Stimulated activated CD8-positive, alpha-beta memory T cell treated with anti-CD3 and anti-CD28 coated beads, Interleukin-12 subunit alpha, Interleukin-12 subunit beta, amount 100 ng/mL, for 24 hours (primary cell): ENCODE data around the gene TMEM176A.

Source experiments
- DNase-seq: peaks from one replicate; pipeline ENCODE4 v3.0.0-alpha.2; 2020; ENCODE audit errors: extremely low read depth

TMEM176A gene

DNA sequence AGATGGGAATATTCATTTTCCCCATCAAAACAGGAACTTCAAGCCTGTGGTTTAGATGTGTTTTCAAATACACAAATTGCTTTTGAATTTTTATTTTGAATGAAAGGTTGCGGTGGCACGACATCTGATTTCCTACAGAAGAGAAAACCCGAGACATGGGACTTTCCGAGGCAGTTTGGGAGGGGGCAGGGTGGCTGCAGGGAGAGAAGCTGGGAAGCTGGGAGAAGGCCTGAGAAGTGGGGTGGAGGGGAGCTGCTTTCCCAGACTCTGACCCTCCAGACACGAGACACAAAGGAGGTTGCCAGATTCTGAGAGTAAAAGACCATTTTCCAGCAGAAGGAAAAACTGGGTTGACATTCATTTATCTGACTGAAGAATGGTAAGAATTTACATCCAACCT is 19.6 kb downstream of the TMEM176A start:
- DNase-seq = no peak

DNA sequence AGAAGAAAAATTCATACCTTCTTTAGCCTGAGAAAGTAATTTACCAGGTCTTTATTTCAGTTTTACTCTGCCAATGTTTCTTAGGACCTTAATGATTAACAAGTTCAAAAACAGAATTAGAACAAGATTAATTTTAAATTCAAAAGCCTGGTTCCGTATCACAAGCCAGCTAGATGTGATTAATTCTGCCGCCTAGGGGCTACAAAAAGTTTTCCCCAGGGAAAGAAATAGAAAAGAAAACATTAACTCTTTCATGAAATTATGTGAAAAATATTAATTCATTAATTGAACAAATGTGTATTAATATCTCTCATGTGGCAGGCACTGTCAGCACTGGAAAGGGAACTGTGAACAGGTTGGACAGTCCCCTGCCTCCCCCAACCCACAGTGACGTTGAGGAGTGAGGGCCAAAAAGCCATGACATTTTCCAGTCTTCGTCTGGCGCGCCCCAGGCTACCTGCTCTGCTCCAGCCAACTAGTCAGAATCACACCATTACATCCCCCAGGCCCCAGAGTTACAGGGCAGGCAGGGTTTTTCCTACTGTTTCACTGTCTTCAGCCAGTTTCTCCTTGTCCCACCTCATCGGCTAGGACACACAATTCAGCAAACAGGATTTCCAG is 20.1 kb downstream of the TMEM176A start:
- no peak for DNase-seq

GRCh38 chr7:150823043-150823442 is 22.5 kb downstream of the TMEM176A start:
- DNase-seq = no peak

- no peak for DNase-seq
These were observed 23.0 kb downstream of the TMEM176A start for GRCh38 chr7:150823484-150824126.

- no peak for DNase-seq
These were observed 24.0 kb downstream of the TMEM176A start for GRCh38 chr7:150824379-150825177.

- no peak for DNase-seq
These were observed 25.7 kb downstream of the TMEM176A start for GRCh38 chr7:150826061-150826849.

DNA sequence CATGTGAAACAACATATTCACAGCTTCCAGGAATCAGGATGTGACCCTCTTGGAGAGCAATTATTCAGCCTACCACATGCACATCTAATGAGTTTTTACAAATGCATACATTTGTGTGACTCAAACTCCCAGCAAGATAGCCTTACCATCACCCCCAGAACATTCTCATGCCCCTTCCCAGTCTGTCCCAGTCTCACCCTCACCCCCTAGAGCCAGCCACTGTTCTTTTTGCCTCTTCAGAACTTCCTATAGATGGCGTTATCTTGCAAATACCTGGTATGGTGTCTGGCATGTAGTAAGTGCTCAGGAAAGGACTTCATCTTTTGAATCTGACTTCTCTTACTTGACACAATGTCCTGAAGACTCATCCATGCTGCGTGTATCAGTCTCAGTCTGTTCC is 27.8 kb downstream of the TMEM176A start:
- no peak for DNase-seq

DNA sequence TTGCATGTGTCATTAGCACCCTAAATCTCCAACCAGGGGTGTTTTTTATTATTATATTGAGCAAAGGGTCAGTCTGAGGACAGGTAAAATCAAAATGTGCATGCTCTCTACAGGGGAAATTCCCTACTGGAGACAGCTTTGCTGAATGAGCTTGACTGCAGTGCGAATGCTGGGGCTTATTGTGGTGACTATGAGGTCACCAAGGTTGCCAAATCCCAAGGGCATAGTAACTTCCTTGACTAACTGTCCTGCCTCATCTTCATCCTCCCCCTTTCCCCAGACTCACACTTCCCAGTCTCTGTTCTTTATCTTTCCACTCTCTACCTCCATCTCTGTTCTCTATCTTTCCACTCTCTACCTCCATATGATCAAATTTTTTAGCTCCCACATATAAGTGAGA is 28.9 kb downstream of the TMEM176A start:
- no peak for DNase-seq

DNA sequence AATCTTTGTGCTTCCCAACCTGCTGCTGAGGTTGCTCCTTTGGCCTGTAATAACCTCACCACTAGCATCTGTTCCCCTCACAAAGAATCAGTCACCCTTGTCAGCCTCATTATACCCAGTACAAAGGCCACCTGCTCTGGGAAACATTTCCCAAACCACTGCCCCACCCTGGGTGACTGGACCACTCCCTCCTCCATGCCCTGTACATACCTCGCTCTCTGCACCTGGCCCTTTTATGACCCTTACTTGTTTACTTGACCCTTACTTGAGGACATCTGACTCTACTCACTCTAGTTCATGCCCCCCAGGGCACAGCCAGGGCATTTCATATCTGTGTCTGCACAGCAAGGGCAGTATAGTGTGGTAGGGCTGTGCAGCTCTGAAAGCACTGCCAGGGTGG is 30.4 kb downstream of the TMEM176A start:
- DNase-seq = no peak

DNA sequence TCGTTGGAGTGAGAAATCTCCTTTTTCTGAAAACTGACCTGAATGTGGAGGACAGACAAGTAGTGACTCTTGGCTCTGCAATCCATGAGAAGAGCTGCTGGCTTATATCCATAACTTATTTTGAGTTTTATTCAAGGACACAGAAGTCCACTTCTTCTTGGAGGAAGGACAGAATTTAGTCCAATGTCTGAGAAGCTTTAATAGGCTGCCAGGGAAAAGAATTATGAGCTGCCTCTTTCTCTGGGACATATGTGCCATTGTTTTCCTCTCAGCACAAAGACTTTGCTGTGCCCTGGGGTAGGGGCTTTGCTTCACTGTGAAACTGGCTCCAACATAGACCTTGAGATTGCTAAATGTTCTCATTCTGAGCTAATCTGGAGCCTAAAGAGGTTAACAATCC is 31.3 kb downstream of the TMEM176A start:
- DNase-seq = no peak

- no peak for DNase-seq
These were observed 34.5 kb downstream of the TMEM176A start for GRCh38 chr7:150835019-150835418.

GRCh38 chr7:150835702-150836280 is 35.2 kb downstream of the TMEM176A start:
- no peak for DNase-seq

DNA sequence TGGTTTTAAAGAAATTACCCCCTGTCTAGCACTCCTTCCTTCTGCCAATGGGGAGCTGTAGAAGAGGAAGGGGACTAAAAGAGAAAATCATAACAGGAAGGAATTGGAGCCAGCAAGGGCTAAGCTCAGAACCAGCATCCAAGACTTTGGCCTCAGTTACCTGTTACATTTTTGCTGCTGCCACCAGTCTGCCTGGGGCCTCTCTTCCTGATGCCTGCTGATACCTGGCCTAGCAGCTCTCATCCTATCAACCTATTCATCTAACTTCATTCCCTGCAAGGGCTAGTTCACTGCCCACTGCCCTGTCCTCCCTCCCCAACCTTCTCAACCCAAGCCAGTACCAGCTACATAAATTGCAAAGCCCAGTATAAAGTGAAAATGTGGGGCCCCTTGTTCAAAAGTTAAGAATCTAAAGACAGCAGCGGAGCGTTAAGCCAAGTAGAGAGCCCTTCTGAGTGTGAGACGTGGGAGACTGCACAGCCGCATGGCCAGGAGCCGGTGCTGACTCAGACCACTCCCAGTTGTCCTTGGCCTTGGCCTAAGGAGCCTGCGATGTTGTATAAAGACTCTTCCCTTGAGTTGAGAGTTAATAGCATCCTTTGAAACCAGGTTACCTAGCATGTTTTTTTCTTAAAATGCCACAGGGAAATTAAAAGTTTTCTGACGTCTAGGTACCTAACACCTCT is 38.5 kb downstream of the TMEM176A start:
- DNase-seq = no peak

GRCh38 chr7:150842018-150842417 is 41.4 kb downstream of the TMEM176A start:
- no peak for DNase-seq

DNA sequence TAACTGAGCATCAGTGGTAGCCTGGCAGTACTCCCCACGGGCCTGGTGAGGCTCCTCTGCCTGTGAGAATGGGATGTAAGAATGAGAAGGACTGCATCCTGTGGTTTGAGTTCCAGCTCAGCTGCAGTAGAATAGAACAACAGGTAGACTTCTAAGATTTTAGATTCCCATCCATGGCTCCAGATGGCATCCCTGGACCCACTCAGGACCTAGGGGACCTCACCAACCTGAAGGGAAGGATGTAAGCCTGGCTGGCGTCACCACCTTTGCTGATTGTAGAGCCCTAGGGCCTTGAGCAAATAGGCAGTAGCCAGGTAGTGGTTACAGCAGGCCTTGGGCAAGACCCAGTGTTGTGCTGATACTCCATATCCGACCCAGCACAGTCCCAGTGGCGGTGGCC is 42.1 kb downstream of the TMEM176A start:
- no peak for DNase-seq

- DNase-seq = no peak
These were observed 44.9 kb downstream of the TMEM176A start for GRCh38 chr7:150845421-150845861.

DNA sequence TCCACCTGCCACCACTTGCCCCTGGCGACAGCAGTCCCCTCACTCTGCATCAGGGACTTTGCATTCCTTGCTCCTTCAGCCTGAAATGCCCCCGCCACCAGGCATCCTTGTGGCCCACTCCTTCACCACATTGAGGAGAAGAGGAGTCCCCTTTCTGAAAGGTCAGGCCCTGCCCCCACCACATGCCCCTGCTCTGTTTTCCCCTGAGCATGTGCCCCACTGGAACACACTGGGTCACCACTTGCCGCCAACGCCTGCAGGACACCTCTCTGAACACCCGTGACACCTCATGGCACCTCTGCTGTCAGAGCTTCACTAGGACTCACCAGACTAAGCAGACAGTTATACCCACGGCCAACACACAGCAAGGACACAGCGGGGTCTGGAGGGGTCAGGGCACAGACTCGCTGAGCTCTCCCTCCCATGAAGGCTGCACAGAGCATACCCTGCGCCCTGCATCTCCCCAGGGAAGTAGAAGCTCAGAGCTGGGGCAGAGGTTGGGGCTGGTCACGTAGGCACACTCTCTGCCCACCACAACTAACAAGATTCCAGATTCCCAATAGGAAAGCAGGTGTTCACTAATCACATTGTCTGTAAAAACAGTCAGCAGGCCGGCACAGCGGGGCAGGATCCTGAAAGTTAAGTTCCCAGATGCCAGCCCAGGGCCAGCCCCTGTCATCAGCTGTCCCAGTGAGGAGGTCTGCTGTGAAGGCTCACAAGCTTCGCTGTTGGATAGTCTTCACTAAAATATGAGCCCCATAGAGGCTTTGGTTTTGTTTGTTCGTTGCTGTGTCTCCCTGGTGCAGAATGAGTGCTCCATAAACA is 45.9 kb downstream of the TMEM176A start:
- no peak for DNase-seq

GRCh38 chr7:150847536-150847935 is 47.0 kb downstream of the TMEM176A start:
- DNase-seq = no peak

DNA sequence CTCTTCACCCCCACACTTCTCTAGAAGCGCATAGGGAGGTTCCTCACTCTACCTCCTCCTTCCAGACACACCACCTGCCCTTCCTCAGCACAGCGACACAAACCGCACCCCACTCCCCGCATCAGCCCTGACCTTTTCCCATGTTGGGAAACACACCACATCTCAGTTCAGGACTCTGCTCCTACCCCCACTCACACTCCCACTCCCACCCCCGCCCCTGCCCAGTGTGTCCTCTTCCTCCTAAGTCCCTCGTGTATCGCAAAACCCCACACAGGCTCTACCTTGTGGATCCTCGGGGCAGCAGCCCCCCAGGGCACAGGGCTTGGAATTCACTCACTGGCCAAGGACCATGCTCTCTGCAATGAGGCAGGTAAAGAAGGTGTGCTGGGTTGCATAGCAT is 47.5 kb downstream of the TMEM176A start:
- DNase-seq = no peak

DNA sequence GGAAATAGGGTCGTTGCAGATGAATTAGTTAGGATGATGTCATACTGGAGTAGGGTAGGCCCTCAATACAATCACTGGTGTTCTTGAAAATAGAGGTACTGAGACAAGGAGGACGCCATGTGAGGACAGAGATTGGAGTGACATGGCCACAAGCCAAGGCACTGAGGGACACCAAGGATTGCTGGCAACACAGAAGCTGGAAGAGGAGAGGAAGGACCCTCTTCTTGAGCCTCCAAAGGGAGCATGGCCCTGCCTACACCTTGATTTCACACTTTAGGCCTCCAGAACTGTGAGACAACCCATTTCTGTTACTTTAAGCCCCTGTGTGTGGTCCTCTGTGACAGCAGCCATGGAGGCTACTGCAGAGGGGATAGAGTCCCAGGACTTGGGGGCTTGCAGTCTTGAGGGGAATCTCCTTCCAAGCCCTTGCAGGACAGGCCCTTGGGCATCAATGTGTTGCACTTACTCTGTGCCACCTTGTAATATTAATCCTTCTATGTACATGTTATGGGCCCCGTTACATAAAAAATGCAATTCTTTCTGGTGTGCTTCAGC is 48.1 kb downstream of the TMEM176A start:
- no peak for DNase-seq
